HEK293 (cell line): Measurements from ENCODE around the gene MSH2.

Experiments used
- CTCF ChIA-PET: fragments of 350-600 bp; formaldehyde crosslinking; extraction: SDS; loops from one replicate; lab custom pipeline; 2021; ENCODE audit warnings: antibody characterized with exemption; lab: Yijun Ruan, JAX
- POLR2A ChIA-PET: fragments of 300-600 bp; formaldehyde crosslinking; extraction: SDS; loops from one replicate; lab custom pipeline; 2020; ENCODE audit warnings: antibody characterized with exemption, inconsistent platforms; lab: Yijun Ruan, JAX
- H3K27ac ChIP-seq: fragments of 200-500 bp; sonication (Bioruptor generic); 2 replicates; pipeline ENCODE4 v1.5.1; 2014; ENCODE audit warnings: low read depth, low read length, control low read depth, inconsistent platforms; ENCODE audit errors: extremely low read depth
- H3K36me3 ChIP-seq, 2 experiments: fragments of 200-500 bp in 1 of 2; sonication (Bioruptor generic) in 1 of 2; 1 replicate in 1 of 2; 2 replicates in 1 of 2; pipeline ENCODE4 v1.5.1; 2014 to 2017; ENCODE audit warnings: inconsistent platforms in 2 of 2, low read length in 2 of 2; ENCODE audit not compliant: control insufficient read depth in 2 of 2, insufficient read depth in 1 of 2
- H3K4me1 ChIP-seq: fragments of 200-500 bp; sonication (Bioruptor generic); 2 replicates; pipeline ENCODE4 v1.5.1; 2014; ENCODE audit warnings: mild to moderate bottlenecking, low read length, inconsistent platforms; ENCODE audit not compliant: control insufficient read depth, insufficient read depth
- H3K4me3 ChIP-seq: 2 replicates; pipeline ENCODE4 v1.5.1; 2011; ENCODE audit warnings: low read depth, mild to moderate bottlenecking, control low read depth, low read length, moderate library complexity
- H3K9me3 ChIP-seq: fragments of 200-500 bp; sonication (Bioruptor generic); 2 replicates; pipeline ENCODE4 v1.5.1; 2014; ENCODE audit warnings: low read depth, low read length, inconsistent platforms; ENCODE audit not compliant: control insufficient read depth, insufficient read depth
- GLI2 ChIP-seq: fragments of 450-650 bp; formaldehyde crosslinking; IDR thresholded peaks from 2 replicates; pipeline ENCODE4; 2017; ENCODE audit warnings: missing biosample characterization, missing genetic modification characterization, low read depth, borderline replicate concordance
- HIC1 ChIP-seq: fragments of 450-650 bp; formaldehyde crosslinking; IDR thresholded peaks from 2 replicates; pipeline ENCODE4 v1.5.1; 2016; ENCODE audit warnings: missing biosample characterization, missing genetic modification characterization
- KLF17 ChIP-seq: fragments of 450-650 bp; formaldehyde crosslinking; IDR thresholded peaks from 2 replicates; pipeline ENCODE4 v1.5.1; 2016; ENCODE audit warnings: missing biosample characterization, missing genetic modification characterization
- SALL2 ChIP-seq: fragments of 450-650 bp; formaldehyde crosslinking; IDR thresholded peaks from 2 replicates; pipeline ENCODE4 v1.5.0; 2017; ENCODE audit warnings: missing biosample characterization, mild to moderate bottlenecking, missing genetic modification characterization, borderline replicate concordance
- SCRT1 ChIP-seq: fragments of 450-650 bp; formaldehyde crosslinking; IDR thresholded peaks from 2 replicates; pipeline ENCODE4 v1.5.1; 2016; ENCODE audit warnings: missing biosample characterization, missing genetic modification characterization, borderline replicate concordance
- YY1 ChIP-seq: fragments of 450-650 bp; formaldehyde crosslinking; IDR thresholded peaks from 2 replicates; pipeline ENCODE4 v1.5.1; 2018; ENCODE audit warnings: missing biosample characterization, missing genetic modification characterization
- YY2 ChIP-seq: fragments of 450-650 bp; formaldehyde crosslinking; IDR thresholded peaks from 2 replicates; pipeline ENCODE4 v1.5.1; 2016; ENCODE audit warnings: missing biosample characterization, missing genetic modification characterization
- ZBTB10 ChIP-seq: fragments of 450-650 bp; formaldehyde crosslinking; IDR thresholded peaks from 2 replicates; pipeline ENCODE4 v1.5.1; 2016; ENCODE audit warnings: missing biosample characterization, missing genetic modification characterization
- ZBTB49 ChIP-seq: fragments of 450-650 bp; formaldehyde crosslinking; IDR thresholded peaks from 2 replicates; pipeline ENCODE4 v1.5.1; 2016; ENCODE audit warnings: missing biosample characterization, missing genetic modification characterization, low read depth
- ZNF2 ChIP-seq: fragments of 450-650 bp; formaldehyde crosslinking; IDR thresholded peaks from 2 replicates; pipeline ENCODE4 v1.5.1; 2016; ENCODE audit warnings: missing biosample characterization, missing genetic modification characterization
- ZNF202 ChIP-seq: fragments of 450-650 bp; formaldehyde crosslinking; IDR thresholded peaks from 2 replicates; pipeline ENCODE4 v1.5.1; 2016; ENCODE audit warnings: missing biosample characterization, missing genetic modification characterization, borderline replicate concordance
- ZNF24 ChIP-seq: fragments of 450-650 bp; formaldehyde crosslinking; IDR thresholded peaks from 2 replicates; pipeline ENCODE4 v1.5.1; 2016; ENCODE audit warnings: missing biosample characterization, missing genetic modification characterization
- ZNF266 ChIP-seq: fragments of 450-650 bp; formaldehyde crosslinking; IDR thresholded peaks from 2 replicates; pipeline ENCODE4 v1.5.1; 2016; ENCODE audit warnings: missing biosample characterization, missing genetic modification characterization, low read depth
- ZNF391 ChIP-seq: fragments of 450-650 bp; formaldehyde crosslinking; IDR thresholded peaks from 2 replicates; pipeline ENCODE4 v1.5.1; 2016; ENCODE audit warnings: low read depth, missing biosample characterization, missing genetic modification characterization, borderline replicate concordance
- ZNF416 ChIP-seq: fragments of 450-650 bp; formaldehyde crosslinking; IDR thresholded peaks from 2 replicates; pipeline ENCODE4 v1.5.1; 2016; ENCODE audit warnings: missing biosample characterization, missing genetic modification characterization
- ZNF521 ChIP-seq: fragments of 450-650 bp; formaldehyde crosslinking; IDR thresholded peaks from 2 replicates; pipeline ENCODE4 v1.5.1; 2017; ENCODE audit warnings: missing biosample characterization, mild to moderate bottlenecking, missing genetic modification characterization
- ZNF530 ChIP-seq: fragments of 450-650 bp; formaldehyde crosslinking; IDR thresholded peaks from 2 replicates; pipeline ENCODE4 v1.5.1; 2016; ENCODE audit warnings: low read depth, missing biosample characterization, missing genetic modification characterization
- ZNF639 ChIP-seq: fragments of 450-650 bp; formaldehyde crosslinking; IDR thresholded peaks from 2 replicates; pipeline ENCODE4 v1.5.1; 2016; ENCODE audit warnings: missing biosample characterization, missing genetic modification characterization
- ZNF660 ChIP-seq: fragments of 450-650 bp; IDR thresholded peaks from 2 replicates; pipeline ENCODE4 v1.5.1; 2018; ENCODE audit warnings: missing biosample characterization, mild to moderate bottlenecking, missing genetic modification characterization
- ZNF664 ChIP-seq: fragments of 450-650 bp; formaldehyde crosslinking; IDR thresholded peaks from 2 replicates; pipeline ENCODE4 v1.5.1; 2016; ENCODE audit warnings: missing biosample characterization, missing genetic modification characterization
- ZNF791 ChIP-seq: fragments of 450-650 bp; formaldehyde crosslinking; IDR thresholded peaks from 2 replicates; pipeline ENCODE4 v1.5.1; 2016; ENCODE audit warnings: missing biosample characterization, missing genetic modification characterization
- ZSCAN16 ChIP-seq: fragments of 450-650 bp; formaldehyde crosslinking; IDR thresholded peaks from 2 replicates; pipeline ENCODE4 v1.5.1; 2016; ENCODE audit warnings: missing biosample characterization, missing genetic modification characterization
- ZSCAN30 ChIP-seq: fragments of 450-650 bp; IDR thresholded peaks from 2 replicates; pipeline ENCODE4 v1.5.1; 2018; ENCODE audit warnings: missing biosample characterization, mild to moderate bottlenecking, missing genetic modification characterization, moderate library complexity

Gene MSH2

GRCh38 chr2:47508080-47508479 is 105.1 kb downstream of the MSH2 start:
- no peak overlapping the region for H3K4me3 ChIP-seq
- no peaks in the 10 kb centered on the region for H3K9me3 ChIP-seq
- no peaks in the 10 kb centered on the region for H3K4me1 ChIP-seq
- POLR2A ChIA-PET: no interaction called here
- no peak overlapping the region for H3K27ac ChIP-seq
- TF ChIP-seq KLF17 (tag by site-specific recombination) (no peak), YY2 (tag by site-specific recombination) (no peak), ZNF266 (tag by site-specific recombination) (no peak), ZNF416 (tag by site-specific recombination) (no peak), ZSCAN16 (tag by site-specific recombination) (no peak), ZNF639 (no peak), ZNF391 (no peak), ZSCAN30 (tag by site-specific recombination) (no peak)
- no peaks in the 10 kb centered on the region for H3K36me3 ChIP-seq
- CTCF ChIA-PET: no interaction called here

- CTCF ChIA-PET: no interaction called here
- H3K36me3 ChIP-seq: no peaks in the 10 kb centered on the region
- H3K9me3 ChIP-seq: no peaks in the 10 kb centered on the region
- no peaks in the 10 kb centered on the region for H3K4me1 ChIP-seq
- TF ChIP-seq HIC1 (no peak), GLI2 (tag by site-specific recombination) (no peak), ZNF530 (tag by site-specific recombination) (no peak), ZNF24 (tag by site-specific recombination) (no peak)
- H3K4me3 ChIP-seq: no peak overlapping the region
- H3K27ac ChIP-seq: no peak overlapping the region
- POLR2A ChIA-PET: no interaction called here
Observed at GRCh38 chr2:47508641-47509040, 105.7 kb downstream of the MSH2 start.

GRCh38 chr2:47509250-47509649 is 106.3 kb downstream of the MSH2 start:
- ChIA-PET POLR2A (interaction anchor here (0.6 kb wide), 1 partner anchor 14 kb away, joined by 3 read pairs; no protein-coding TSS in a partner anchor), CTCF (no interaction called here)
- H3K27ac ChIP-seq: no peak overlapping the region
- H3K4me3 ChIP-seq: no peak overlapping the region
- H3K9me3 ChIP-seq: no peaks in the 10 kb centered on the region
- H3K4me1 ChIP-seq: no peaks in the 10 kb centered on the region
- H3K36me3 ChIP-seq: no peaks in the 10 kb centered on the region
- TF ChIP-seq ZNF24 (tag by site-specific recombination) (no peak), ZNF791 (no peak), ZNF521 (no peak), ZNF202 (tag by site-specific recombination) (no peak), SCRT1 (tag by site-specific recombination) (no peak), ZNF2 (tag by site-specific recombination) (no peak), YY1 (tag by site-specific recombination) (no peak), GLI2 (tag by site-specific recombination) (no peak), ZNF266 (tag by site-specific recombination) (no peak), SALL2 (tag by site-specific recombination) (no peak), ZNF660 (tag by site-specific recombination) (no peak), ZBTB49 (no peak), ZBTB10 (no peak), ZSCAN16 (tag by site-specific recombination) (no peak), ZNF664 (tag by site-specific recombination) (no peak)
